ENCODE measurements around the gene ZNF600. TPM values are rescaled to one million over a fixed set of nuclear protein-coding genes. Genes with fewer than 3 reads are reported as not detected.
"Not testable (repeated sequence)": the region's sequence is repeated elsewhere in the genome, so short reads cannot be mapped to it uniquely, and the experiment has no call there.

ZNF600 gene
- total RNA-seq, 4 donors from 2014 or later, result 8.8 to 15.3 (median 12.4) TPM

DNA sequence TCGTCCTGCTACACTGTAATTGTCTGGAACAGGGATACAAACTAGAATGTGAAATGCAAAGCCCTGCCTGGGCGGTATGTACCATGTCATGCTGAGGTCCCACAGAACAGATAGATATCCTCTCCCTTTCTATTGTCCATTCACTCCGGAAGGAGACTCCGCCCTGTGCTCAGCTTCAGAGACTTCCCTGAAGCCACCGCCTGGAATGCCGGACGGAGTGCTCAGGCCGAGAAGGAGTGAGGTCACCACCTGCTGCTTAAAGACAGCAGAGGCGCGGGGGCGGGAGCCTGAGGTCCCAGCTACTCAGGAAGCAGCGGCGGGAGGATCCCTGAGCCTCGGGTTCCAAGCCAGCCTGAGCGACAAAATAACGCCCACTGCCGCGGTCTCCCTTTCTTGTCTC lies 50.9 kb downstream of the ZNF600 start:
- no peak overlapping the region for H3K4me3 ChIP-seq (replicated peaks in 1 of 3)
- TF ChIP-seq POLR2A (IDR thresholded peaks at IDR 0.05), result no peak
- TF ChIP-seq, protein P1, sequence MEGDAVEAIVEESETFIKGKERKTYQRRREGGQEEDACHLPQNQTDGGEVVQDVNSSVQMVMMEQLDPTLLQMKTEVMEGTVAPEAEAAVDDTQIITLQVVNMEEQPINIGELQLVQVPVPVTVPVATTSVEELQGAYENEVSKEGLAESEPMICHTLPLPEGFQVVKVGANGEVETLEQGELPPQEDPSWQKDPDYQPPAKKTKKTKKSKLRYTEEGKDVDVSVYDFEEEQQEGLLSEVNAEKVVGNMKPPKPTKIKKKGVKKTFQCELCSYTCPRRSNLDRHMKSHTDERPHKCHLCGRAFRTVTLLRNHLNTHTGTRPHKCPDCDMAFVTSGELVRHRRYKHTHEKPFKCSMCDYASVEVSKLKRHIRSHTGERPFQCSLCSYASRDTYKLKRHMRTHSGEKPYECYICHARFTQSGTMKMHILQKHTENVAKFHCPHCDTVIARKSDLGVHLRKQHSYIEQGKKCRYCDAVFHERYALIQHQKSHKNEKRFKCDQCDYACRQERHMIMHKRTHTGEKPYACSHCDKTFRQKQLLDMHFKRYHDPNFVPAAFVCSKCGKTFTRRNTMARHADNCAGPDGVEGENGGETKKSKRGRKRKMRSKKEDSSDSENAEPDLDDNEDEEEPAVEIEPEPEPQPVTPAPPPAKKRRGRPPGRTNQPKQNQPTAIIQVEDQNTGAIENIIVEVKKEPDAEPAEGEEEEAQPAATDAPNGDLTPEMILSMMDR (IDR thresholded peaks at IDR 0.05), result no peak
- H3K27ac ChIP-seq, result peak overlapping the region; percentile 55 to 85 (median 84)
- intact Hi-C loops (cut with DNase I), result no loop called here
- peak; percentile 25 to 39 for DNase-seq
- H3K36me3 ChIP-seq, result no peaks in the 10 kb centered on the region
- no peaks in the 10 kb centered on the region for H3K9me3 ChIP-seq
- no peaks in the 10 kb centered on the region for H3K27me3 ChIP-seq
- peaks cover 13 to 28% of the 10 kb centered on the region in 2 donors for H3K4me1 ChIP-seq
- 76 to 82% methylated on average over 17 to 18 of the region's 18 CpGs for WGBS, 2 donors

DNA sequence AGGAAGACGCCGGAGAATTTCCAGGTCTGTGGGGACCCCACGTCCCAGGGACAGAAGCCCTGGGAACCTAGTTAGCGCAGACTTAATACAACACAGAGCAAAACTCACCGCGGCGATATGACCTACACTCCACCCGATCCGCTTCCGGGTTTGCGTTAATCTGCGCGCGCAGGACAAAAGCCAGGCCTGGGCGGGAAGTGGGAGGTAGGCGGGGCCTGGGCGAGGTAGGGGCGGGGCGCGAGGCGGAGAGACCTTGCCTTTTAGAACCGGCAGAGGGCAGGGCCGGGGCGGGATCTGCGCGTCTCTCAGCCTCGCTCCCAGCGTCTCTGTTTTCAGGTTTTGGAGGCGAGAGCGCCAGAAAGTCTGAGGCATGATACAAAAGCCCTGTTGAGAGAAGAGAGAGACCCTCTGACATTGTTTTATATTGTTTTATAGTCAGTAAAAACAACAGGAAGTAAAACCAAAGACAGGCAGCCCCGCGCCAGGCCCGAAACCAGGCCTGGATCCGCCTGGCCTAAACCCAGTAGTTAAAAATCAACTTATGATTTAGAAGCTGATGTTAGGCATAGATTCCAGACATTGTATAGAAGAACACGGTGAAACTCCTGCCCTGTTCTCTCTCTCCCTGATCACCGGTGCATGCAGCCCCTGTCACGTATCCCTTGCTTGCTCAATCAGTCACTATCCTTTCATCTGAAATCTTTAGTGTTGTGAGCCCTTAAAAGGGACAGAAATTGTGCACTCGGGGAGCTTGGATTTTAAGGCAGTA lies 51.5 kb downstream of the ZNF600 start, which contains the start of gene ZNF611:
ZNF611 (minus strand) TSS at position 152 of the 769 bp plus-strand sequence. CDS start 19,150 bp downstream, outside the sequence.
- Histone ChIP-seq H3K27me3 (no peaks in the 10 kb centered on the region), H3K36me3 (no peaks in the 10 kb centered on the region), H3K9me3 (no peaks in the 10 kb centered on the region), H3K4me3 (replicated peaks in 1 of 3) (peak within 1 kb of the TSS; percentile 46 to 52 (median 47)), H3K4me1 (peaks cover 13 to 28% of the 10 kb centered on the region in 2 donors), H3K27ac (peak within 1 kb of the TSS; percentile 66 to 85 (median 84))
- peak in 1 of 2 donors; percentile 91 for TF ChIP-seq POLR2A (IDR thresholded peaks at IDR 0.05)
- TF ChIP-seq, protein P1 (IDR thresholded peaks at IDR 0.05), result peak; percentile 35 to 79 (median 50)
- WGBS, 2 donors, result 11 to 14% methylated on average over 26 to 35 of the region's 38 CpGs
- DNase-seq, result peak; percentile 98 to 99
- intact Hi-C loops (cut with DNase I), result no loop called here

GRCh38 chr19:52734331-52734892 lies 52.2 kb downstream of the ZNF600 start:
- Histone ChIP-seq H3K9me3 (no peaks in the 10 kb centered on the region), H3K4me3 (replicated peaks in 1 of 3) (peak overlapping the region; percentile 46 to 52 (median 47)), H3K27ac (peak overlapping the region; percentile 58 to 85 (median 66)), H3K27me3 (no peaks in the 10 kb centered on the region), H3K36me3 (no peaks in the 10 kb centered on the region), H3K4me1 (peaks cover 13 to 28% of the 10 kb centered on the region in 2 donors)
- WGBS, 2 donors, result 0 to 2% methylated on average over 12 to 31 of the region's 39 CpGs
- intact Hi-C loops (cut with DNase I), result no loop called here
- DNase-seq, result peak; percentile 16 to 31
- TF ChIP-seq, protein P1 (IDR thresholded peaks at IDR 0.05), result no peak
- TF ChIP-seq POLR2A (IDR thresholded peaks at IDR 0.05), result no peak

GRCh38 chr19:52726051-52726450 lies 60.5 kb downstream of the ZNF600 start:
- DNase-seq; H3K4me3 ChIP-seq (replicated peaks in 1 of 3); H3K9me3 ChIP-seq; H3K27me3 ChIP-seq; H3K4me1 ChIP-seq; H3K27ac ChIP-seq; intact Hi-C loops (cut with DNase I): not testable (repeated sequence)
- peaks cover 8 to 11% of the 10 kb centered on the region in 2 donors for H3K36me3 ChIP-seq
- 95 to 97% methylated on average over 16 of the region's 16 CpGs for WGBS, 2 donors

- no peak for DNase-seq
- Histone ChIP-seq H3K27ac (no peak overlapping the region), H3K27me3 (no peaks in the 10 kb centered on the region), H3K4me3 (replicated peaks in 1 of 3) (no peak overlapping the region), H3K9me3 (no peaks in the 10 kb centered on the region), H3K4me1 (no peaks in the 10 kb centered on the region), H3K36me3 (peaks cover 11 to 13% of the 10 kb centered on the region in 2 donors)
- TF ChIP-seq POLR2A (IDR thresholded peaks at IDR 0.05), result no peak
- TF ChIP-seq, protein P1 (IDR thresholded peaks at IDR 0.05), result no peak
- intact Hi-C loops (cut with DNase I), result no loop called here
- WGBS, 2 donors, result 93 to 95% methylated on average over 24 of the region's 24 CpGs
Observed at GRCh38 chr19:52725528-52725961, 61.0 kb downstream of the ZNF600 start.
